Activated naive CD8-positive, alpha-beta T cell treated with anti-CD3 and anti-CD28 coated beads, Interleukin-2, amount 50 U/mL, for 24 hours (primary cell): ENCODE data around the gene LRRC61.

Experiments
- ATAC-seq: fragments of 150-1000 bp; cut with Tn5 transposase; one replicate; pipeline ENCODE4 v1.10.0; 2021
- DNase-seq: peaks from one replicate; pipeline ENCODE4 v3.0.0; 2021
- H3K27ac Mint-ChIP-seq: one replicate; pipeline ENCODE4 v1.8.0; 2021; ENCODE audit warnings: mild to moderate bottlenecking, mixed read lengths
- H3K27me3 Mint-ChIP-seq: one replicate; pipeline ENCODE4 v1.8.0; 2021; ENCODE audit warnings: mixed read lengths
- H3K36me3 Mint-ChIP-seq: one replicate; pipeline ENCODE4 v1.8.0; 2021; ENCODE audit warnings: low read depth, mixed read lengths
- H3K4me1 Mint-ChIP-seq: one replicate; pipeline ENCODE4 v1.8.0; 2021; ENCODE audit warnings: mixed read lengths
- H3K4me3 Mint-ChIP-seq: one replicate; pipeline ENCODE4 v1.8.0; 2021; ENCODE audit warnings: mild to moderate bottlenecking, moderate library complexity, mixed read lengths
- H3K9me3 Mint-ChIP-seq: one replicate; pipeline ENCODE4 v1.8.0; 2021; ENCODE audit warnings: mixed read lengths

Gene LRRC61

GRCh38 chr7:150363370-150363769, 40.2 kb downstream of the LRRC61 start:
- Mint-ChIP-seq H3K4me3 (no peak overlapping the region), H3K36me3 (peaks cover 2% of the 10 kb centered on the region)
- DNase-seq, result no peak

GRCh38 chr7:150363872-150364271, 40.7 kb downstream of the LRRC61 start:
- Mint-ChIP-seq H3K27ac (no peak overlapping the region), H3K4me1 (peaks cover 44% of the 10 kb centered on the region), H3K4me3 (no peak overlapping the region), H3K9me3 (no peaks in the 10 kb centered on the region), H3K36me3 (peaks cover 2% of the 10 kb centered on the region), H3K27me3 (no peaks in the 10 kb centered on the region)
- ATAC-seq (no peak), DNase-seq (no peak)

More at GRCh38 chr7:150363370-150363769, 40.2 kb downstream of the LRRC61 start:
- no peaks in the 10 kb centered on the region for H3K27me3 Mint-ChIP-seq
- H3K27ac Mint-ChIP-seq, result no peak overlapping the region
- ATAC-seq, result no peak
- no peaks in the 10 kb centered on the region for H3K9me3 Mint-ChIP-seq
- peaks cover 49% of the 10 kb centered on the region for H3K4me1 Mint-ChIP-seq

GRCh38 chr7:150365194-150365593, 42.0 kb downstream of the LRRC61 start:
- Mint-ChIP-seq H3K9me3 (no peaks in the 10 kb centered on the region), H3K36me3 (peaks cover 2% of the 10 kb centered on the region), H3K4me3 (no peak overlapping the region), H3K4me1 (peaks cover 42% of the 10 kb centered on the region), H3K27ac (no peak overlapping the region), H3K27me3 (no peaks in the 10 kb centered on the region)
- DNase-seq (no peak), ATAC-seq (no peak)

GRCh38 chr7:150365673-150366398, 42.7 kb downstream of the LRRC61 start:
- DNase-seq (no peak), ATAC-seq (no peak)
- H3K4me3 Mint-ChIP-seq, result no peak overlapping the region
- H3K27me3 Mint-ChIP-seq, result no peaks in the 10 kb centered on the region
- H3K4me1 Mint-ChIP-seq, result peaks cover 48% of the 10 kb centered on the region
- H3K27ac Mint-ChIP-seq, result peak overlapping the region; percentile 36
- H3K9me3 Mint-ChIP-seq, result no peaks in the 10 kb centered on the region
- H3K36me3 Mint-ChIP-seq, result peaks cover 5% of the 10 kb centered on the region

- DNase-seq, result no peak
- Mint-ChIP-seq H3K36me3 (peaks cover 7% of the 10 kb centered on the region), H3K27ac (peak overlapping the region; percentile 96), H3K4me1 (peaks cover 48% of the 10 kb centered on the region), H3K9me3 (no peaks in the 10 kb centered on the region), H3K4me3 (peak overlapping the region; percentile 89), H3K27me3 (no peaks in the 10 kb centered on the region)
- ATAC-seq, result peak; percentile 34
These were observed 44.5 kb downstream of the LRRC61 start for GRCh38 chr7:150367677-150368095.

GRCh38 chr7:150368096-150368883, 45.1 kb downstream of the LRRC61 start, which contains the start of gene REPIN1:
Gene REPIN1 (plus strand): TSS chr7:150368822. CDS start chr7:150369712, 890 bp downstream.
- peak within 1 kb of the TSS; percentile 89 for H3K4me3 Mint-ChIP-seq
- peaks cover 7% of the 10 kb centered on the region for H3K36me3 Mint-ChIP-seq
- H3K4me1 Mint-ChIP-seq, result peaks cover 48% of the 10 kb centered on the region
- no peaks in the 10 kb centered on the region for H3K9me3 Mint-ChIP-seq
- ATAC-seq, result peak; percentile 58
- no peaks in the 10 kb centered on the region for H3K27me3 Mint-ChIP-seq
- H3K27ac Mint-ChIP-seq, result peak within 1 kb of the TSS; percentile 96
- DNase-seq, result peak; percentile 82

- H3K27me3 Mint-ChIP-seq, result no peaks in the 10 kb centered on the region
- no peaks in the 10 kb centered on the region for H3K9me3 Mint-ChIP-seq
- H3K36me3 Mint-ChIP-seq, result peaks cover 7% of the 10 kb centered on the region
- peak overlapping the region; percentile 89 for H3K4me3 Mint-ChIP-seq
- H3K4me1 Mint-ChIP-seq, result peaks cover 49% of the 10 kb centered on the region
- H3K27ac Mint-ChIP-seq, result peak overlapping the region; percentile 96
- peak; percentile 18 for ATAC-seq
- DNase-seq, result peak; percentile 47
These were observed 46.0 kb downstream of the LRRC61 start for GRCh38 chr7:150368884-150369747.

- H3K27me3 Mint-ChIP-seq, result no peaks in the 10 kb centered on the region
- peaks cover 7% of the 10 kb centered on the region for H3K36me3 Mint-ChIP-seq
- peak overlapping the region; percentile 89 for H3K4me3 Mint-ChIP-seq
These were observed 46.8 kb downstream of the LRRC61 start for GRCh38 chr7:150369748-150370501.

GRCh38 chr7:150370612-150371071, 47.5 kb downstream of the LRRC61 start:
- Mint-ChIP-seq H3K4me1 (peaks cover 50% of the 10 kb centered on the region), H3K36me3 (peaks cover 7% of the 10 kb centered on the region), H3K4me3 (peak overlapping the region; percentile 89), H3K9me3 (no peaks in the 10 kb centered on the region), H3K27ac (no peak overlapping the region), H3K27me3 (no peaks in the 10 kb centered on the region)
- no peak for DNase-seq
- no peak for ATAC-seq

More at GRCh38 chr7:150369748-150370501, 46.8 kb downstream of the LRRC61 start:
- peaks cover 50% of the 10 kb centered on the region for H3K4me1 Mint-ChIP-seq
- peak overlapping the region; percentile 93 for H3K27ac Mint-ChIP-seq
- H3K9me3 Mint-ChIP-seq, result no peaks in the 10 kb centered on the region
- no peak for ATAC-seq
- no peak for DNase-seq

- Mint-ChIP-seq H3K4me3 (no peak overlapping the region), H3K9me3 (no peaks in the 10 kb centered on the region), H3K27ac (no peak overlapping the region), H3K27me3 (no peaks in the 10 kb centered on the region), H3K4me1 (peaks cover 50% of the 10 kb centered on the region), H3K36me3 (peaks cover 7% of the 10 kb centered on the region)
- no peak for DNase-seq
- no peak for ATAC-seq
These were observed 48.2 kb downstream of the LRRC61 start for GRCh38 chr7:150371131-150371995.

GRCh38 chr7:150371996-150372270, 48.8 kb downstream of the LRRC61 start:
- H3K27me3 Mint-ChIP-seq, result no peaks in the 10 kb centered on the region
- peaks cover 7% of the 10 kb centered on the region for H3K36me3 Mint-ChIP-seq
- H3K9me3 Mint-ChIP-seq, result no peaks in the 10 kb centered on the region
- no peak overlapping the region for H3K27ac Mint-ChIP-seq
- peaks cover 53% of the 10 kb centered on the region for H3K4me1 Mint-ChIP-seq
- no peak overlapping the region for H3K4me3 Mint-ChIP-seq
- DNase-seq (no peak), ATAC-seq (no peak)

- no peak overlapping the region for H3K27ac Mint-ChIP-seq
- H3K4me3 Mint-ChIP-seq, result no peak overlapping the region
- peaks cover 55% of the 10 kb centered on the region for H3K4me1 Mint-ChIP-seq
- DNase-seq, result no peak
- H3K9me3 Mint-ChIP-seq, result no peaks in the 10 kb centered on the region
- no peak for ATAC-seq
- H3K36me3 Mint-ChIP-seq, result peaks cover 7% of the 10 kb centered on the region
- no peaks in the 10 kb centered on the region for H3K27me3 Mint-ChIP-seq
These were observed 49.3 kb downstream of the LRRC61 start for GRCh38 chr7:150372271-150373048.
